Activated T-helper 1 cell treated with anti-CD3 and anti-CD28 coated beads, Interleukin-2, amount 50 U/mL, for 16 hours (primary cell): ENCODE measurements around the gene SKIL.
"Not testable (repeated sequence)": the region's sequence is repeated elsewhere in the genome, so short reads cannot be mapped to it uniquely, and the experiment has no call there.

Experiments
- DNase-seq, 2 donors: peaks; one replicate each; pipeline ENCODE4 v3.0.0-alpha.2; 2020; ENCODE audit warnings: low read depth in 1 of 2, low spot score in 1 of 2

Gene SKIL, protein sequence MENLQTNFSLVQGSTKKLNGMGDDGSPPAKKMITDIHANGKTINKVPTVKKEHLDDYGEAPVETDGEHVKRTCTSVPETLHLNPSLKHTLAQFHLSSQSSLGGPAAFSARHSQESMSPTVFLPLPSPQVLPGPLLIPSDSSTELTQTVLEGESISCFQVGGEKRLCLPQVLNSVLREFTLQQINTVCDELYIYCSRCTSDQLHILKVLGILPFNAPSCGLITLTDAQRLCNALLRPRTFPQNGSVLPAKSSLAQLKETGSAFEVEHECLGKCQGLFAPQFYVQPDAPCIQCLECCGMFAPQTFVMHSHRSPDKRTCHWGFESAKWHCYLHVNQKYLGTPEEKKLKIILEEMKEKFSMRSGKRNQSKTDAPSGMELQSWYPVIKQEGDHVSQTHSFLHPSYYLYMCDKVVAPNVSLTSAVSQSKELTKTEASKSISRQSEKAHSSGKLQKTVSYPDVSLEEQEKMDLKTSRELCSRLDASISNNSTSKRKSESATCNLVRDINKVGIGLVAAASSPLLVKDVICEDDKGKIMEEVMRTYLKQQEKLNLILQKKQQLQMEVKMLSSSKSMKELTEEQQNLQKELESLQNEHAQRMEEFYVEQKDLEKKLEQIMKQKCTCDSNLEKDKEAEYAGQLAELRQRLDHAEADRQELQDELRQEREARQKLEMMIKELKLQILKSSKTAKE

DNA sequence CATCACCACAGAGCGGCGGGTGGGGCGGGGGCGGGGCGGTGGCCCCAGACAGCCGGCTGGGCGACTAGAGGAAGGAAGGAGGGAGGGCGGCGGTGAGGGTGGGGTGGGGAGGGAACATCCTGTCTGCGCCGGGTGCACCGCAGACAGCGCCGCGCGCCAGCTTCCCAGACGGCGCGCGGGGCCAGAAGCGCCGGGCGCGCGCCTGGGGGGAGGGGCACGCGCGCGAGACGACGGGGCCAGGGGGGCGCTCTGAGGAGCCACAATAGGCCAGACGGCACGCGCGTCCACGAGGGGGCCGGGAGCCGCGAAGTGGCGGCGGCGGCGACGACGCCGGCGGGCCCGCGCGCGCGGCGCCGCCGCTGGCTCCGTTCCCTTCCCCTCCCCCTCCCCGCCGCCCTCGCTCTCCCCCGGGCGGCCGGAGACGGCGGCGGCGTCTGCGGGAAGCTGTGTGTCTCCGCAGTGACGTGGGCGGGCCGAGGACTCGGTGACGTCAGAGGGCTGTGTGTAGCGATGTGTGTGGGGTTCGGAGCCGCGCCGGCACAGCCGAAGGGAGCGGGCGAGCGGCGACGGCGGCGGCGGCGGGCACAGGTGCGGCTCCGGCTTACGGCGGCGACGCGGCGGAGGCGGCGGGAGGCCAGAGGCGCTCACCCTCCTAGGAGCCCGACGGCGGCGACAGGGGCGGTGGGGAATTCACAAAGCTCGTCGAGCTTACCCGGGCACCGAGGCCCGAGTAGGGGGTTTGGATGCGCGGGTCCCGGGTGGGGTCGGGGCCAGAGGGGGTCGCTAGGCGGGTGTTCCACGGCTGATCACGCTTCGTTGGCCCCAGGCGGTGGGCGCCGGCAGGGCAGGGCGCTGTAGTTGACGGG, at the start of gene SKIL:
Gene SKIL (plus strand): TSS at position 540 of the 866 bp plus-strand sequence. CDS start 2,617 bp downstream, outside the sequence.
- DNase-seq: peak; percentile 92 to 94

DNA sequence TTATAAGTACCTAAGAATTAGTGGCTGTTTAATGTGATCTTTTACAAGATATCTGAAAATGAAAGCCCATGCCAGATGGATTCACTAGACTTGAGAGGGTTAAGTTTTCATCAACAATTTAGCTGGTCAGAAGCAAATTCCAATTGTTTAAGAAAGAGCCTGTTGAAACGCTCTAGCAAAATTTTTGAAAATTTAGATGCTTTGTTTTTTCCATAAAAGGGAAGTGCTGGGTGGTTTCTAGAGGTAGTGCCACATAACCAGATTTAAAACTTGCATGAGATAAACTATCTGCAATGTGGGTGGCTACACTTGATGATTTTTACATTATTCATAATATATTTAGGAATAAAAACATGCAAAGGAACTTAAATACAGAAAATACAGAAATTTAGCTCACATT, 48.5 kb upstream of the SKIL start:
- no peak for DNase-seq

DNA sequence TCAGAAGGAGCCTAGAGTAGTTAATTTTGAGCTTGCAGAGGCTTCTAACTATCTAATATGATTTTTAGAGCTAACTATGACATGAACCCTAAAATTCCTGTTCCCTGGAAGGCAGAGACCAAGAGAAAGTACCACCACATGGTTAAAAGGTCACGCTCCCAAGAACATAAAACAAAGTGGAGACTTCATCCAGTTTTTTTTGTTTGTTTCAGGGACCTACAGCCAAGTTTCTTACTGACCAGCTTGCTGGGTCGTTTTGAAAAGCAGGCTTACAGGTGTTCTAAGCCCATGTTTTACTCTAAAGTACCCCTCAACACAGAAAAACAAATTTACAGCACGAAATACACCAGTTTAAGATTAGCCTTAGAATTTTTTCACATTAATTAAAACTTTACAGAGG, 39.6 kb upstream of the SKIL start:
- no peak for DNase-seq

DNA sequence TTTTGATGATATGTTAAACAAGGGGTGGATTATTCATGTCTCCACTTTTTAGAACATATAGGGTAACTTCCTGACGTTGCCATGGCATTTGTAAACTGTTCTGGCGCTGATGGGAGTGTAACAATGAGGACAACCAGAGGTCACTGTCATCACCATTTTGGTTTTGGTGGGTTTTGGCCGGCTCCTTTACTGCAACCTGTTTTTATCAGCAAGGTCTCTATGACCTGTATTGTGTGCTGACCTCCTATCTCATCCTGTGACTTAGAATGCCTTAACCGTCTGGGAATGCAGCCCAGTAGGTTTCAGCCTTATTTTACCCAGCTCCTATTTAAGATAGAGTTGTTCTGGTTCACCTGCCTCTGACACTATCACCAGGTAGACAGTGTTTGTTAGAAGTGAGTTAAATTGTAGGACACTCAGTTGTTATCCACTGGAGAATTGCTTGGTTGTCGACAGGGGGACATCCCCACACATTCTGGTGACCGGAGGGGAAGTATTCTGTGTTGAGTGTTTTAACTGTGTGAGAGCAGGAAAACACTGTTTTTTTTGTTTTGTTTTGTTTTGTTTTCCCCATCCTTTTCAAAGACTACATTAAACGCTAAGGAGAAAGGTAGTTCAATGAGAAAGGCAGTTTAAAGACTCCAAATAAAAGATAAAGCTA, 36.9 kb upstream of the SKIL start:
- no peak for DNase-seq

DNA sequence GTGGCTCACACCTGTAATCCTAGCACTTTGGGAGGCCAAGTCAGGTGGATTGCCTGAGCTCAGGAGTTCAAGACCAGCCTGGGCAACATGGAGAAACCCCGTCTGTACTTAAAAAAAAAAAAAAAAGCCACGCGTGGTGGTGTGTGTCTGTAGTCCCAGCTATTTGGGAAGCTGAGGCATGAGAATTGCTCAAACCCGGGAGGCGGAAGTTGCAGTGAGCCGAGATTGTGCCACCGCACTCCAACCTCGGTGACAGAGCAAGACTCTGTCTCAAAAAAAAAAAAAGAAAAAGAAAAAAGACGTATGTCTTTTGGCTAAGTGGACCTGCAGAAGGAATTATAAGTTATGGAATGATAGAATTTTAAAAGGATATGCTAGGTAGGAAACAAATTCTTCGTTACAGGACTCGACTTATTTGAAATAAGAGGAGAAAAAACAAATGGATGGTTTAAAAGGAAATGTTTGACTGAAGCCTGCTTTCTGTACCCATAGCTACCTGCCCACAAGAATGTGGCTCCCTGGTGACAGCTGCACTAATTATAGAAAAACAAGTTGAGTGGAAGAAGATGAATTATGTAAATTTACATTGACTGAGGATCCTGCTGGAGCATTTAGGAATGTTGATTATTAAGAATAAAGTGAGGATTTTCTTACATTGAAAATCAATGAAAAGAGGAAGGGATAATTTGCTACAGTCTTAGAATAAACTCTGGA, 36.0 kb upstream of the SKIL start:
- no peak for DNase-seq

DNA sequence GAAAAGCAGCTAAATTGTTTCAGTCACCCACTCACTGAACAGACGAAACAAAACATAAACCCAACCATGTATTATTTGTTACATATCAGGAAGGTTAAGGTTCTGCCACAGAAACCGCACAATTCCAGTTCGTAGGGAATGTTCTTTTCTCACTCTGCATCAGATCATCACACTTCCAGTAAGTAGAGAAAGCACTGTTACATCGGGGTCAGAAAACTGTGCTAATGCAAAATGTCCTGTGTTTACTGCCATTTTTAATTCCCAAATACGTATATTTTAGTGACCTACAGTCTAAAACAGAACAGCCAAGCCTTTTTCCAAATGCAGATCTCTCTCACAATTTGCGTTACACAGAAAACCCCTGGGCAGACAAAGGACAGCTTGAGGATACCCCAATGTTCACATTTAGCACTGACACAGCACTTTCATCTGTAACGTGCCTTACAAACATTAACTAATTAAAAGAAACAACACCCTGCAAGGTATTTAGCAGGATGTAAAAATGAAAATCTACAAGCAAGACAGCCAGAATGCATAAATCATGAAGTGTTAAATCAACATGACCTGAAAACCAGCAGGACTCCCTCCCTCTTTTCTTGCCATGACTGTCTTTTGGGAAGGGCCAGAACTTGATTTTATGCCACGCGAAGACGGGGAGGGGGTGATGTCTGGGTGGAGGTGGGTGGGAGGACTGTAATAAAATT, 34.8 kb upstream of the SKIL start:
- no peak for DNase-seq

DNA sequence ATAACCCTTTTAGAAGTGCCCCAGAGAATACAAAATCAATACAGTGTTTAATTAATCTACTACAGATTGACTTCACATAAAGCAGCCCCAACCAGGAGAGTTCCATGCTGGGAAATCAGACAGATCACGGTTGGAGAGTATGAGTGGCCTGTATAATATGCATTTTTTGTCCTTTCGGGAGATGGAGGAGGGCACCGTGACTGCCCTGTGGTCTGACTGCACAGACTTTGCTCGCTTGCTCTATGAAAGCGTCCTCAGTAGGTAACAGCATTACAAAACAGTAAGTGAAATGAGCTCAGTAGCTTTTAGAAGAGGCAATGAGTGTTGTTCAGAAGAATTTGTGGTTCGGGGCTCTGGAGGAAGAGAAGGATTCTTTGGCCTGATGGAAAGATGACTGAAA, 34.2 kb upstream of the SKIL start:
- no peak for DNase-seq

DNA sequence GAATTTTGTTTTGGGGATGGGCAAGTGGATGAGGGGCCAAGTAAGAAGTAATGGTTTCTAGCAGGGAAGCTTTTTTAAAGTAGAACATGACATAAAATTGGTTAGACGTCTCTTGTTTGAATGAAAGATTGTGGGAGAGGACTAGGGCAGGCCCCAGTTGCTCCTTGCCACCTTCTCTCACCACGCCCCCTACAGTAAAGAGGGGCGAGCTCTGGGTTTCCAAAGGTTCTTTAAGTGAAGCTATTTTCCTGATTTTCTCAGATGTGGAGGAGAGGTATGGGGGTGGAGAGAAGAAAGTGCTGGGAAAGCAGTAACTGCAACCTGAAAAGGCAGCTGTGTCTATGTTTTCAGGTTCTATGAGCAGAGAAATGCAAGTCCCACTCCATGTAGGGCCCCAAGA, 32.6 kb upstream of the SKIL start:
- DNase-seq: no peak

DNA sequence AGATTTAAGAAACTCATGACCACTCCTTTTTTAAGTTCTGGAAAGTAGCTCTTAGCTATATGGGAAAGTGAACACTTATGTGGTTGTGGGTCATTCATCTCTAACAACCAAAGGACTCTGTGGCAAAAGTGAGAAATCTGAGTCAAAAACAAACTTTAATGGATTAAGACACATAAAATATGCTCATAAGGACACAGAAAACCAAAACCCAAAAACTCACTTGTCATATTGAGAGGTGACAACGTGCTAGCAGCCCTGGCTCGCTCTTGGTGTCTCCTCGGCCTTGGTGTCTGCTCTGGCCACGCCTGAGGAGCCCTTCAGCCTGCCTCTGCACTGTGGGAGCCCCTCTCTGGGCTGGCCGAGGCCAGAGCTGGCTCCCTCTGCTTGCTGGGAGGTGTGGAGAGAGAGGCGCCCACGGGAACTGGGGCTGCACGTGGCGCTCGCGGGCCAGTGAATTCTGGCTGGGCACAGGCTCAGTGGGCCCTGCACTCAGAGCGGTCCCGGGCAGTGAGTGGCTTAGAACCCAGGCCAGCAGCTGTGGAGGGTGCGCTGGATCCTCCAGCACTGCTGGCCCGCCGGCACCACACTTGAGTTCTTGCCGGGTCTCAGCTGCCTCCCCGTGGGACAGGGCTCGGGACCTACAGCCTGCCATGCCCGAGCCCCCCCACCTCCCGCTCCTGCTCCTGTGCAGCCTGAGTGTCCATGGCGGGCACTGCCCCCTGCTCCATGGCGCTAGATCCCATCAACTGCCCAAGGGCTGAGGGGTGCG, 30.3 kb upstream of the SKIL start:
- no peak for DNase-seq

DNA sequence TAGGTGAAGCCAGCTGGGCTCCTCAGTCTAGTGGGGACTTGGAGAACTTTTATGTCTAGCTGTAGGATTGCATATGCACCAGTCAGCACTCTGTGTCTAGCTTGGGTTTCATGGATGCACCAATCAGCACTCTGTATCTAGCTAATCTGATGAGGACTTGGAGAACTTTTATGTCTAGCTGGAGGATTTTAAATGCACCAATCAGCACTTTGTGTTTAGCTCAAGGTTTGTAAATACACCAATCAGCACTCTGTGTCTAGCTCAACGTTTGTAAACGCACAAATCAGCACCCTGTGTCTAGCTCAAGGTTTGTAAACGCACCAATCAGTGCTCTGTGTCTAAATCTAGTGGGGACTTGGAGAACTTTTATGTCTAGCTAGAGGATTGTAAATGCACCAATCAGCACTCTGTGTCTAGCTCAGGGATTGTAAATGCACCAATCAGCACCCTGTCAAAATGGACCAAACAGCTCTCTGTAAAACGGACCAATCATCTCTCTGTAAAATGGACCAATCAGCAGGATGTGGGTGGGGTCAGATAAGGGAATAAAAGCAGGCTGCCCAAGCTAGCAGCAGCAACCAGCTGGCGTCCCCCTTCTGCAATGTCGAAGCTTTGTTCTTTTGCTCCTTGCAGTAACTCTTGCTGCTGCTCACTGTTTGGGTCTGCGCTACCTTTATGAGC, 29.5 kb upstream of the SKIL start:
- not testable (repeated sequence) for DNase-seq

DNA sequence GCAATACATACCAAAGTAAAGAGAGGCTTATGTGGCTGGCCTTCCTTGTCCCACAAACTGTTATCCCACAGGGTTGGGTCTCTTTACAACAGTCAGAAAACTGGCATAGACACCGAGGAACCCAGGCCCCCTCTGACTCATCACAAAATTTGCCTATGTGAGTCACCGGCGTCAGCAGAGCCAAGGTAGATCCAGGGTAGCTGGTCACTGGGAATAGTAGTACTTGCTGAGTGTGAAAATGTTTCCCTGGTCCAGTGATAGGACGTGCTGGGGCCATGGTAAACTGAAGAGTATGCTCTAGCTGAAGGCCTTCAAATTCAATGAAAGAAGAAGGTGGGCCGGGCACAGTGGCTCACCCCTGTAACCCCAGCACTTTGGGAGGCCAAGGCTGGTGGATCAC, 27.1 kb upstream of the SKIL start:
- DNase-seq: no peak

DNA sequence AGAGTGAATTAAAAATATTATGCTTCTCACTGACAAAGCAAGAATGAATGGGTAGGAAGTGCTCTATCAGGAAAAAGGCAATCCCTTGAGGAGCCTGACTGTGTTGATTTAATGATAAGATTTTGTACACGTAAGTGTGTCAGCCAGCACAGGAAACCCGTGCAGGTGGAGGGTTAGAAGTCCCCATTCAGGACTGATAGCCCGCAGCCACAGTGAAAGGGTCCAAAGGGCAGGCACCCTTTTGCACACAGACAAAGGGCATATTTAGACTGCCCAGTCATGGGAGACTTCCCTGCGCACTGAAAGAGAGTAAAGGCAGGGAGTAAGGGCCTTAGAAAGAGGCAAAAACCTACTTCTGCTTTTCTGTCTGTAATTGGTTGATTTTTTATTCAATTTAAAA, 26.4 kb upstream of the SKIL start:
- DNase-seq: no peak

DNA sequence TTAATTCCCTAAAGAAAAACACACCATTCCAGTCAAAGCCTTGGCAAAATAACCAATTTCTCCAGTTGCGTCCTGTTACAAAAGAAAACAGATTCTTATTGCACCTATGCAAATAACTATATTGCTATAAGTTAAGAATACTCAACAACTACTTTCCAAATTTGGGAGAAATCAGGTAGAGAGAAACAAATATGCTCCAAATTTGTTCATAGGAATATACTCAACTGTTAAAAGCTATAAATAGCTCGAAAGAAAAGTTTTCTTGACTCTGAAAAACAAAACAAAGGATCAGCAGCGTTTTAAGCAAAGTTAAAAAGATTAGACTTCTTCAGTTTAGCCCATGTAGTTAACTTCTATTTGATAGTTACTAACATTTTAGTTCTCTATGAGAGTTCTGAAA, 20.1 kb upstream of the SKIL start:
- no peak for DNase-seq

DNA sequence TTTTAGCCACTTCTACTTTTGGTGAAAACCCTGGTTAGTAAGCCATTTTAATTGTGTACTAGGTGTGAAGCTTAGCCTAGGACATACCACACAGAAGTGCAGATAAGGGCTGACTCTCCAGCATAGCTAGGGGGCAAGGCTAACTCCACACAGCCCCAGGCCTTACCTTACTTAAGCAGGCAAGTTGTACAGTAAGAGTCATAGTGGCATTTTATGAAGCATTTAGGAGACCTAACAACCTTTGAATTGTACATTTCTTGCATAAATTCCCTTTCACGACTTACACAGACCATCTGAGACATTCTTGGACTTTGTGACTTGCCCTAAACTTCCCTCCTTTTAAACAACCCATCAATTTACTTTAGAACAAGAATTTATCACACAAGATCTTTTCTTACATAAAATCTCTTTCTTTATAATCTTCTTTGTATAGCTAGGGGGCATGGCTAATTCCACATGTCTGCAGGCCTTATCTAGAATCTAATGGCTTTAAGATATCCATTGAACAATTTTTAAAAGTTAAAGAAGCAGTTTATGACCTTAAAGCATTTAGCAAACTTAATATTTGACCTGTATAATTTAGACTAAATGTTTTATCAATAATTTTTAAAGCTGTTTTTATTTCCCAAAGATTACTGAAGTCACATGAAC, 18.7 kb upstream of the SKIL start:
- DNase-seq: no peak

DNA sequence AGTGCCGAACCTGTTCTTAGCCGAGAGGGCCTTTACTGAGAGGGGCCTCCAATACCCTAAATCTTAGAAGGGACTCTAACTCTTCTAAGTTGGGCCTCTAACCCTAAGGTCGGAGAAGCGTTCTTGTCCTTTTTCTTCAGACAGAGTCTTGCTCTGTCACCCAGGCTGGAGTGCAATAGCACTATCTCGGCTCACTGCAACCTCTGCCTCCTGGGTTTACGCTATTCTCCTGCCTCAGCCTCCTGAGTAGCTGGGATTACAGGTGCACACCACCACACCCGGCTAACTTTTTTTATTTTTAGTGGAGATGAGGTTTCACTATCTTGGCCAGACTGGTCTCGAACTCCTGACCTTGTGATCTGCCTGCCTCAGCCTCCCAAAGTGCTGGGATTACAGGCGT, 15.2 kb upstream of the SKIL start:
- not testable (repeated sequence) for DNase-seq

DNA sequence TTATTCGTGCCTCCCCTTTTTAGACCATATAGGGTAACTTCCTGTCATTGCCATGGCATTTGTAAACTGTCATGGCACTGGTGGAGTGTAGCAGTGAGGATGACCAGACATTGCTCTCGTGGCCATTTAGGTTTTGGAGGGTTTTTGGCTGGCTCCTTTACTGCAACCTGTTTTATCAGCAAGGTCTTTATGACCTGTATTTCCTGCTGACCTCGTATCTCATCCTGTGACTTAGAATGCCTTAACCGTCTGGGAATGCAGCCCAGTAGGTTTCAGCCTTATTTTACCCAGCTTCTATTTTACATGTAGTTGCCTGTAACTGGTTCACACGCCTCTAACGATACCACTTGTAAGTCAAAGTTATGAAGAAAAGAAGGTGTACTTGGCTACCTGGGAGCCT, 13.7 kb upstream of the SKIL start:
- DNase-seq: not testable (repeated sequence)

DNA sequence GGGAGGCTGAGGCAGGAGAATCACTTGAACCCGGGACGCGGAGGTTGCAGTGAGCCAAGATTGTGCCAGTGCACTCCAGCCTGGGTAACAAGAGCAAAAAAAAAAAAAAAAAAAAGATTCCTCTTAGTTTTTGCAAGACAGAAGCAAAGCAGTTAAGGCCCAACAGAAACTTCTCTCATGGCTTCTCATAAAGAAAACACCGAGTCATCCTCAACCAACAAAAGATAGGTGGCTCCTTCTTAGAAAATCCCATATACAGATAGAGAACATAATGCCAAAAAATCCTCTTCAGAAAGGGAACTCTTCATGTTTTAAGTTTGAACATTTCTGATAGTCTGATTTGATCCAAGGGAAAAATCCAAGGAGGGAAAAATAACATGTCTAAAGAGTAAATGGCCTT, 12.5 kb upstream of the SKIL start:
- no peak for DNase-seq
